IMR-90 (cell line): ENCODE measurements around the gene ZNFX1. TPM values are rescaled to one million over a fixed set of nuclear protein-coding genes. Genes with fewer than 3 reads are reported as not detected.

Source experiments
- ATAC-seq: fragments of 200-7000 bp; cut with Tn5 transposase; 2 replicates; pipeline ENCODE4 v1.9.1; 2020; ENCODE audit warnings: low read depth, mild to moderate bottlenecking, moderate library complexity
- BruUV-seq: library from RNA; stranded (reverse); fragments of 400-500 nt; replicated peaks from 2 replicates; lab custom pipeline; 2021; lab: Mats Ljungman, UMichigan
- CTCF ChIA-PET: fragments of 300-600 bp; formaldehyde crosslinking; extraction: SDS; loops from one replicate; lab custom pipeline; 2021; ENCODE audit warnings: antibody characterized with exemption; lab: Yijun Ruan, JAX
- POLR2A ChIA-PET: fragments of 300-600 bp; sonication (Branson Sonifier 250); formaldehyde crosslinking; loops from one replicate; lab custom pipeline; 2022; ENCODE audit warnings: antibody characterized with exemption; ENCODE audit not compliant: unreplicated experiment; lab: Charles Lee
- DNase-seq: peaks from one replicate; pipeline ENCODE4 v3.0.0; 2013
- H2AFZ ChIP-seq: replicated peaks from 2 replicates; pipeline ENCODE3; 2013; ENCODE audit warnings: low read length, mild to moderate bottlenecking; ENCODE audit not compliant: poor library complexity
- H2AK5ac ChIP-seq: 2 replicates; pipeline ENCODE4 v1.6.1; 2013; ENCODE audit warnings: low read depth, low read length, inconsistent platforms
- H2AK9ac ChIP-seq: replicated peaks from 2 replicates; pipeline ENCODE3; 2013; ENCODE audit warnings: mild to moderate bottlenecking, low read depth, low read length, moderate library complexity; ENCODE audit not compliant: poor library complexity
- H2BK120ac ChIP-seq: 2 replicates; pipeline ENCODE4 v1.6.1; 2013; ENCODE audit warnings: low read depth, low read length, inconsistent platforms
- H2BK15ac ChIP-seq: 3 replicates; pipeline ENCODE4 v1.6.1; 2013; ENCODE audit warnings: low read depth, low read length, inconsistent platforms
- H2BK20ac ChIP-seq: 2 replicates; pipeline ENCODE4 v1.6.1; 2013; ENCODE audit warnings: low read depth, mild to moderate bottlenecking, inconsistent platforms, low read length, moderate library complexity
- H2BK5ac ChIP-seq: 2 replicates; pipeline ENCODE4 v1.6.1; 2013; ENCODE audit warnings: mild to moderate bottlenecking, low read depth, low read length, inconsistent platforms; ENCODE audit not compliant: poor library complexity, severe bottlenecking
- H3K14ac ChIP-seq: replicated peaks from 2 replicates; pipeline ENCODE4 v1.6.1; 2013; ENCODE audit warnings: low read depth, low read length, inconsistent platforms
- H3K18ac ChIP-seq: 2 replicates; pipeline ENCODE4 v1.6.1; 2013; ENCODE audit warnings: low read depth, low read length, control low read depth
- H3K23ac ChIP-seq: 2 replicates; pipeline ENCODE4 v1.6.1; 2013; ENCODE audit warnings: low read depth, low read length, inconsistent platforms
- H3K27ac ChIP-seq: 2 replicates; pipeline ENCODE4 v1.5.1; 2013; ENCODE audit warnings: mild to moderate bottlenecking, control low read depth, low read length; ENCODE audit not compliant: insufficient read depth
- H3K27me3 ChIP-seq: 2 replicates; pipeline ENCODE4 v1.6.1; 2013; ENCODE audit warnings: low read length; ENCODE audit not compliant: control insufficient read depth, insufficient read depth
- H3K36me3 ChIP-seq: 2 replicates; pipeline ENCODE4 v1.6.1; 2013; ENCODE audit warnings: low read length, mixed read lengths; ENCODE audit not compliant: control insufficient read depth, insufficient read depth
- H3K4ac ChIP-seq: 2 replicates; pipeline ENCODE4 v1.6.1; 2013; ENCODE audit warnings: low read depth, low read length, inconsistent platforms
- H3K4me1 ChIP-seq: 2 replicates; pipeline ENCODE4 v1.6.1; 2013; ENCODE audit warnings: low read length, mixed read lengths; ENCODE audit not compliant: control insufficient read depth, insufficient read depth
- H3K4me2 ChIP-seq: 2 replicates; pipeline ENCODE4 v1.6.1; 2013; ENCODE audit warnings: low read depth, mild to moderate bottlenecking, control low read depth, low read length, moderate library complexity
- H3K4me3 ChIP-seq: 2 replicates; pipeline ENCODE4 v1.5.1; 2013; ENCODE audit warnings: low read depth, mild to moderate bottlenecking, control low read depth, low read length, moderate library complexity; ENCODE audit not compliant: insufficient read depth
- H3K56ac ChIP-seq: 2 replicates; pipeline ENCODE4 v1.6.1; 2013; ENCODE audit warnings: low read length, inconsistent platforms; ENCODE audit not compliant: insufficient read depth; ENCODE audit errors: extremely low read depth
- H3K79me1 ChIP-seq, 2 experiments: 2 replicates each; pipeline ENCODE4 v1.6.1; 2013; ENCODE audit warnings: low read length in 2 of 2, inconsistent platforms in 1 of 2, low read depth in 1 of 2
- H3K9ac ChIP-seq: 2 replicates; pipeline ENCODE4 v1.6.1; 2013; ENCODE audit warnings: low read depth, low read length, control low read depth
- H3K9me1 ChIP-seq: 2 replicates; pipeline ENCODE4 v1.6.1; 2013; ENCODE audit warnings: low read length, inconsistent platforms; ENCODE audit not compliant: insufficient read depth
- H3K9me3 ChIP-seq: 2 replicates; pipeline ENCODE4 v1.6.1; 2013; ENCODE audit warnings: low read length; ENCODE audit not compliant: control insufficient read depth, insufficient read depth
- H4K20me1 ChIP-seq: 2 replicates; pipeline ENCODE4 v1.6.1; 2013; ENCODE audit warnings: low read length, inconsistent platforms; ENCODE audit not compliant: insufficient read depth
- H4K5ac ChIP-seq: 2 replicates; pipeline ENCODE4 v1.6.1; 2013; ENCODE audit warnings: mild to moderate bottlenecking, low read depth, low read length, control low read depth
- H4K8ac ChIP-seq, 2 experiments: 2 replicates each; pipeline ENCODE4 v1.6.1; 2013; ENCODE audit warnings: low read depth in 2 of 2, low read length in 2 of 2, control low read depth in 1 of 2, inconsistent platforms in 1 of 2
- H4K91ac ChIP-seq: 2 replicates; pipeline ENCODE4 v1.6.1; 2013; ENCODE audit warnings: low read depth, low read length, inconsistent platforms; ENCODE audit not compliant: insufficient read depth
- BHLHE40 ChIP-seq: fragments of 150-350 bp; IDR thresholded peaks from 2 replicates; pipeline ENCODE4 v1.6.1; 2016; ENCODE audit warnings: mild to moderate bottlenecking, low read depth, low read length
- CEBPB ChIP-seq: IDR thresholded peaks from 2 replicates; pipeline ENCODE4 v1.6.1; 2012; ENCODE audit warnings: low read depth, low read length, improper control_type of control experiment
- FOS ChIP-seq: fragments of 150-350 bp; IDR thresholded peaks from 2 replicates; pipeline ENCODE4 v1.6.1; 2016; ENCODE audit warnings: low read depth, low read length
- MAFK ChIP-seq: IDR thresholded peaks from 2 replicates; pipeline ENCODE4 v1.6.1; 2012; ENCODE audit warnings: low read depth, low read length, improper control_type of control experiment
- NFE2L2 ChIP-seq: fragments of 150-350 bp; IDR thresholded peaks from 2 replicates; pipeline ENCODE4 v1.6.1; 2016; ENCODE audit warnings: low read depth, mild to moderate bottlenecking, low read length
- RFX5 ChIP-seq: IDR thresholded peaks from 2 replicates; pipeline ENCODE4 v1.8.0; 2012; ENCODE audit warnings: low read depth, mild to moderate bottlenecking, low read length, moderate library complexity
- SMC3 ChIP-seq: fragments of 150-350 bp; IDR thresholded peaks from 2 replicates; pipeline ENCODE4 v1.6.1; 2016; ENCODE audit warnings: low read depth, mild to moderate bottlenecking, antibody characterized with exemption, low read length, moderate library complexity
- WGBS, 2 experiments: methylation state at CpG; one replicate each; pipeline versions ENCODE4 v1.1.5 to v1.1.7; 2013; ENCODE audit warnings: missing lambda C conversion rate in 2 of 2; ENCODE audit not compliant: insufficient read length in 1 of 2; ENCODE audit errors: extremely low coverage in 2 of 2; 5-methylcytosine and 5-hydroxymethylcytosine counted together
- dilution Hi-C: fragments of 300-500 bp; cut with HindIII; formaldehyde crosslinking; loops from one replicate; pipeline ENCODE4 v1.14.3; 2018; ENCODE audit warnings: low sequenced_read_pairs; ENCODE audit not compliant: unreplicated experiment
- in situ Hi-C: fragments of 300-500 bp; cut with MboI; formaldehyde crosslinking; loops from 3 replicates; pipeline ENCODE4 v1.14.3; 2019; ENCODE audit warnings: low sequenced_read_pairs, inconsistent platforms, mixed read lengths
- intact Hi-C: fragments of 100-400 bp; cut with micrococcal nuclease; formaldehyde crosslinking; loops from 2 replicates; pipeline ENCODE4 v1.10.0; 2022
- polyA plus RNA-seq, 3 experiments: library from polyadenylated mRNA; depleted of rRNA; stranded (reverse); fragments of >200 nt; gene quantifications; 2 replicates each; pipeline ENCODE4 v1.2.3, GENCODE V29; 2012; ENCODE audit warnings: low replicate concordance in 1 of 3
- total RNA-seq: library from RNA; depleted of rRNA; stranded (reverse); fragments of >200 nt; gene quantifications from 2 replicates; pipeline ENCODE4 v1.2.3, GENCODE V29; 2012
- TF ChIP-seq, protein P1 (sequence below): fragments of 150-350 bp; IDR thresholded peaks from 2 replicates; pipeline ENCODE4 v1.6.1; 2016; ENCODE audit warnings: low read depth, mild to moderate bottlenecking, low read length, moderate library complexity, borderline replicate concordance

Gene ZNFX1
- total and polyA plus RNA-seq, 2 of the 4 experiments (the other 2 are of a cell fraction): 10.9 to 60.9 TPM

GRCh38 chr20:49290608-49291191 lies 12.8 kb upstream of the ZNFX1 start:
- H3K27ac ChIP-seq: no peak overlapping the region
- no peak overlapping the region for H2AFZ ChIP-seq
- intact Hi-C loops: no loop called here
- WGBS, 2 experiments: 85% methylated on average over 3 of the region's 6 CpGs; no CpG with 5 or more reads in 1 of the 2 experiments
- no peak overlapping the region; a peak in 1 of 4 replicates for H4K8ac ChIP-seq
- no peak overlapping the region for H4K91ac ChIP-seq
- peaks cover 25 to 53% of the 10 kb centered on the region in 2 experiments for H3K79me1 ChIP-seq
- H2AK9ac ChIP-seq: no peak overlapping the region
- no peak overlapping the region for H3K4me2 ChIP-seq
- CTCF ChIA-PET: no interaction called here
- H3K14ac ChIP-seq: no peak overlapping the region
- H2BK5ac ChIP-seq: no peak overlapping the region
- POLR2A ChIA-PET: no interaction called here
- dilution Hi-C loops: no loop called here
- H3K56ac ChIP-seq: no peak overlapping the region
- no peaks in the 10 kb centered on the region for H3K27me3 ChIP-seq
- no peak overlapping the region for H3K4ac ChIP-seq
- ATAC-seq (no peak), DNase-seq (no peak)
- no peak overlapping the region for H3K4me3 ChIP-seq
- no peak overlapping the region for H2BK120ac ChIP-seq
- no peak for TF ChIP-seq SMC3
- no peak for TF ChIP-seq MAFK
- TF ChIP-seq BHLHE40: no peak
- TF ChIP-seq, protein P1, sequence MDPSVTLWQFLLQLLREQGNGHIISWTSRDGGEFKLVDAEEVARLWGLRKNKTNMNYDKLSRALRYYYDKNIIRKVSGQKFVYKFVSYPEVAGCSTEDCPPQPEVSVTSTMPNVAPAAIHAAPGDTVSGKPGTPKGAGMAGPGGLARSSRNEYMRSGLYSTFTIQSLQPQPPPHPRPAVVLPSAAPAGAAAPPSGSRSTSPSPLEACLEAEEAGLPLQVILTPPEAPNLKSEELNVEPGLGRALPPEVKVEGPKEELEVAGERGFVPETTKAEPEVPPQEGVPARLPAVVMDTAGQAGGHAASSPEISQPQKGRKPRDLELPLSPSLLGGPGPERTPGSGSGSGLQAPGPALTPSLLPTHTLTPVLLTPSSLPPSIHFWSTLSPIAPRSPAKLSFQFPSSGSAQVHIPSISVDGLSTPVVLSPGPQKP: no peak
- no peak for TF ChIP-seq CEBPB
- TF ChIP-seq FOS: no peak
- no peak for TF ChIP-seq RFX5
- no peak for TF ChIP-seq NFE2L2
- H4K5ac ChIP-seq: no peak overlapping the region
- H4K20me1 ChIP-seq: peaks cover 66% of the 10 kb centered on the region
- H3K9me1 ChIP-seq: peaks cover 14% of the 10 kb centered on the region
- peaks cover 15% of the 10 kb centered on the region for H3K9me3 ChIP-seq
- peaks cover 51% of the 10 kb centered on the region for H3K36me3 ChIP-seq
- no peak overlapping the region for H2AK5ac ChIP-seq
- H3K23ac ChIP-seq: no peak overlapping the region
- no peak overlapping the region for H3K9ac ChIP-seq
- H2BK20ac ChIP-seq: no peak overlapping the region
- H2BK15ac ChIP-seq: no peak overlapping the region
- in situ Hi-C loops: no loop called here
- H3K18ac ChIP-seq: no peak overlapping the region
- BruUV-seq: no TSS peak
- H3K4me1 ChIP-seq: peaks cover 6% of the 10 kb centered on the region
